HG03066 (cell line): Measurements from ENCODE around the gene PTCH1.

Experiments
- ATAC-seq: cut with Tn5 transposase; IDR thresholded peaks from one replicate; pipeline ENCODE4 v1.9.1; 2021; ENCODE audit warnings: low read depth; ENCODE audit not compliant: unreplicated experiment

PTCH1 gene

GRCh38 chr9:95477441-95477840 lies 39.3 kb downstream of the PTCH1 start:
- no peak for ATAC-seq

- ATAC-seq, result no peak
Observed at GRCh38 chr9:95468791-95469190, 48.0 kb downstream of the PTCH1 start.

GRCh38 chr9:95465115-95465514 lies 51.7 kb downstream of the PTCH1 start:
- ATAC-seq, result no peak

- peak; percentile 20 for ATAC-seq
Observed at GRCh38 chr9:95463148-95464060, 53.4 kb downstream of the PTCH1 start.

- ATAC-seq, result peak; percentile 96
Observed at GRCh38 chr9:95462249-95463147, 54.3 kb downstream of the PTCH1 start.

GRCh38 chr9:95461448-95462248 lies 55.1 kb downstream of the PTCH1 start:
- ATAC-seq, result no peak

- ATAC-seq, result no peak
Observed at GRCh38 chr9:95460518-95461164, 56.1 kb downstream of the PTCH1 start.

GRCh38 chr9:95459851-95460517 lies 56.8 kb downstream of the PTCH1 start:
- ATAC-seq, result no peak

GRCh38 chr9:95459178-95459577 lies 57.6 kb downstream of the PTCH1 start:
- no peak for ATAC-seq

- ATAC-seq, result no peak
Observed at GRCh38 chr9:95458666-95459065, 58.1 kb downstream of the PTCH1 start.

GRCh38 chr9:95457769-95458168 lies 59.0 kb downstream of the PTCH1 start:
- ATAC-seq, result no peak

- no peak for ATAC-seq
Observed at GRCh38 chr9:95455714-95456113, 61.1 kb downstream of the PTCH1 start.

- no peak for ATAC-seq
Observed at GRCh38 chr9:95452176-95452575, 64.6 kb downstream of the PTCH1 start.

- ATAC-seq, result no peak
Observed at GRCh38 chr9:95451065-95451426, 65.7 kb downstream of the PTCH1 start.

- ATAC-seq, result no peak
Observed at GRCh38 chr9:95450171-95451064, 66.4 kb downstream of the PTCH1 start.

GRCh38 chr9:95449016-95449415 lies 67.8 kb downstream of the PTCH1 start:
- ATAC-seq, result no peak

GRCh38 chr9:95447660-95448420 lies 68.9 kb downstream of the PTCH1 start:
- ATAC-seq, result no peak

- no peak for ATAC-seq
Observed at GRCh38 chr9:95446984-95447383, 69.8 kb downstream of the PTCH1 start.
